Memory B cell (primary cell): ENCODE measurements around the gene RERE.

Experiments
- ATAC-seq: fragments of 150-1000 bp; cut with Tn5 transposase; 2 replicates; pipeline ENCODE4 v1.10.0; 2021; ENCODE audit warnings: low read depth, mild to moderate bottlenecking, moderate library complexity
- DNase-seq, 2 donors: peaks; one replicate each; pipeline ENCODE4 v3.0.0; 2022; ENCODE audit warnings: low spot score in 2 of 2
- H3K27ac Mint-ChIP-seq: one replicate; pipeline ENCODE4 v1.8.0; 2022; ENCODE audit warnings: mild to moderate bottlenecking, moderate library complexity, mixed read lengths
- H3K27me3 Mint-ChIP-seq: one replicate; pipeline ENCODE4 v1.8.0; 2022; ENCODE audit warnings: mixed read lengths
- H3K36me3 Mint-ChIP-seq: one replicate; pipeline ENCODE4 v1.8.0; 2022; ENCODE audit warnings: mild to moderate bottlenecking, mixed read lengths
- H3K4me1 Mint-ChIP-seq: one replicate; pipeline ENCODE4 v1.8.0; 2022; ENCODE audit warnings: mixed read lengths
- H3K4me3 Mint-ChIP-seq: one replicate; pipeline ENCODE4 v1.8.0; 2022; ENCODE audit warnings: mild to moderate bottlenecking, moderate library complexity, mixed read lengths
- H3K9me3 Mint-ChIP-seq: one replicate; pipeline ENCODE4 v1.8.0; 2022; ENCODE audit warnings: mixed read lengths

The RERE gene

DNA sequence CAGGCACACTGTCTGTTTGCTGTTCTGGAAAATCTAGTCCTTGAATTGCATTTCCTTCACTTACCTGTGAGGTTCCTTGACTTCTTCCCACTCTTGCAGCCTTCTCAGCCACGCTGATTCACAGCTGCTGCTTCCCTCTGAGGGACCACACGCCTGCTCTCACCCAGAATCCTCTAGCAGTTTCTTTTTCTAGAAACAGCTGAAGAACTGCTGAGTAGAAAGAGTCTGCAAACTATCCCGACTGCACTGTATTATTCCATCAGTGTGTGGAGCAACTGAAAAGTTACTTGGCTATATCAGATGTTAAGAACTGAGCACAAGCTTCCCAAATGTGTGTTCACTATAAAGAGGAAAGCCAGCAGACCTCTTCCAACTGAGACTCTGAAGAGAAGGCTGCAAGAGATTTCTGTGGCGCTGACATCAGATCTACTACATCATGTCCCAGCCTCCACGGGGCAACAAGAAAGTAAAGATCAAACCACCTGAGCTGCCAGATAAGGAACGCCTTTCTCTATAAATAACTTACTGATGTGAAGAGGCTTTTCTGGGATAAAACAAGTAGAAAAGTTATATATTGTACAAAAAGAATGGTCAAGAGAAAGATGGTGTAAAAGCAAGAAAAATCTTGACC lies 226.6 kb downstream of the RERE start:
- no peaks in the 10 kb centered on the region for H3K9me3 Mint-ChIP-seq
- peak overlapping the region; percentile 48 for H3K27ac Mint-ChIP-seq
- no peak overlapping the region for H3K4me3 Mint-ChIP-seq
- peaks cover 13% of the 10 kb centered on the region for H3K36me3 Mint-ChIP-seq
- peaks cover 32% of the 10 kb centered on the region for H3K4me1 Mint-ChIP-seq
- DNase-seq (no peak), ATAC-seq (no peak)
- no peaks in the 10 kb centered on the region for H3K27me3 Mint-ChIP-seq

DNA sequence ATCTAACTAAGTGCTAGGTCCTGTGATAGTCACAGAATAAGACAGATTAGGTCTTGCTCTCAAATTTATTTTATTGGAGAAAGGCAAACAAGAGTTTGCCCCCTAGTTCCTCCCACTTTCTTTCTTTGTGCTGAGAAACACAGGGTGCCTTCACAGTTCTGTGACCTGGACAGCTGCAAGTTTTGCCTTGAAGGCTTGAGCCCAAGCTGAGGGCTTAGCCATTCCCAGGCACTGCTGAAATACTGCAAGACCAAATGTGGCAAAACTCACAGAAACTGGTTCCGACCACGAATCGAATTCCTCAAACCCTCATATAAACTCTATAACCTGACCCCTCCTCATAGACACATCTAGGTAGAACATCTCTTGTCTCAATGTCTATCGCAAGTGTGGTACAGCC lies 227.9 kb downstream of the RERE start:
- Mint-ChIP-seq H3K36me3 (peaks cover 13% of the 10 kb centered on the region), H3K4me1 (peaks cover 32% of the 10 kb centered on the region), H3K27me3 (no peaks in the 10 kb centered on the region), H3K9me3 (no peaks in the 10 kb centered on the region), H3K27ac (peak overlapping the region; percentile 25), H3K4me3 (no peak overlapping the region)
- DNase-seq (no peak), ATAC-seq (no peak)

DNA sequence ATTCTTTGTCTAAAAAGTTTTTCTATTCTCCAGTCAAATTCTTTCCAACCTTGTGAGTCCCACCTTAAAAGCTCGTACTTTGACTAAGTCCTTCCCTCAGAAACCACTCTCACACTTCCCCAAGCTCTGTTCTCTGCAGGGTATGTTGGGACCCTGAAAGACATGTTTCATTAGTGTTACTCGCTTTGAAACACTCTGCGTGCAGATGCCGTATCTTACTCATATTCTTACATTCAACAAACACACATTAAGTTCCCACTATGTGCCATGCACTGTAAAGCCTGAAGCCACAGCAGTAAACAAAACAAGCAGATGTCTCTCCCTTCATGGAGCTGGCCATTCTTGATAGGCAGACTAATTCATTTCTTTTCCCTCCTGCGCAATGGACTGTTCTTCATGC lies 229.7 kb downstream of the RERE start:
- Mint-ChIP-seq H3K9me3 (no peaks in the 10 kb centered on the region), H3K4me3 (no peak overlapping the region), H3K27me3 (no peaks in the 10 kb centered on the region), H3K4me1 (peaks cover 32% of the 10 kb centered on the region), H3K36me3 (peaks cover 9% of the 10 kb centered on the region), H3K27ac (peak overlapping the region; percentile 1)
- ATAC-seq (no peak), DNase-seq (no peak)

DNA sequence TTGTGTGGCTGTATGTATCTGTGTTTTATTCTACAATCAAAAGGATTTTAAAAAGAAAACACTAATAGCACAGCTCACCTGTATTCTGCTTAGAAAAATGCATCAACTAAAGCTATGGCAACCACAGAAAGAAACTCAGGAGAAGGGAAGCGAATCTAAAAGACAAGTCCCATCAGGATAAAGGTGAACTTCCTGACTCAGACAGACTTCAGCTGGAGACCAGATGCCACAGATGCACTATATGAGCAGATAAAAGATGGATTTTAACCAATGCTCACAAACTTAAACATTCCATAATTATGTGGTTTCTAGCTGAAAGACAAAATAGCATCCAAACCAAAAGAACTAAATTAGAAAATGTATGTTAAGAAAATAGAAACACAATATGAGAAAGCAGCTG lies 231.0 kb downstream of the RERE start:
- Mint-ChIP-seq H3K4me3 (no peak overlapping the region), H3K9me3 (no peaks in the 10 kb centered on the region), H3K4me1 (peaks cover 25% of the 10 kb centered on the region), H3K27me3 (no peaks in the 10 kb centered on the region), H3K36me3 (peaks cover 7% of the 10 kb centered on the region), H3K27ac (peak overlapping the region; percentile 22)
- no peak for ATAC-seq
- no peak for DNase-seq

DNA sequence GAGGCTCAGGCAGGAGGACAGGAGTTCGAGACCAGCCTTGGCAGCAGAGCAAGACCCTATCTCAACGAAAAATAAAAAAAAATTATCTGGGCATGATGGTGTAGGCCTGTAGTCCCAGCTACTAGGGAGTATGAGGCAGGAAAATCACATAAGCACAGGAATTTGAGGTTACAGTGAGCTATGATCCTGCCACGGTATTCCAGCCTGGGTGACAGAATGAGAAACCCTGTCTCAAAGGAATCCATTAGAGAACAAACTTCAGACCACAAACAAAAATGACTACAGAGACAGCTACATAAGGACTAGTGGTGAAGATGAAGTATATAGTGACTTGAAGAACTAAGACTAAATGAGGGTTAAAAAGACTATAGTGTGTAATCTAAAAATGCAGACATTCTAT lies 233.1 kb downstream of the RERE start:
- Mint-ChIP-seq H3K9me3 (no peaks in the 10 kb centered on the region), H3K36me3 (peaks cover 2% of the 10 kb centered on the region), H3K4me3 (no peak overlapping the region), H3K27me3 (no peaks in the 10 kb centered on the region), H3K27ac (no peak overlapping the region), H3K4me1 (peaks cover 17% of the 10 kb centered on the region)
- DNase-seq (no peak), ATAC-seq (no peak)

DNA sequence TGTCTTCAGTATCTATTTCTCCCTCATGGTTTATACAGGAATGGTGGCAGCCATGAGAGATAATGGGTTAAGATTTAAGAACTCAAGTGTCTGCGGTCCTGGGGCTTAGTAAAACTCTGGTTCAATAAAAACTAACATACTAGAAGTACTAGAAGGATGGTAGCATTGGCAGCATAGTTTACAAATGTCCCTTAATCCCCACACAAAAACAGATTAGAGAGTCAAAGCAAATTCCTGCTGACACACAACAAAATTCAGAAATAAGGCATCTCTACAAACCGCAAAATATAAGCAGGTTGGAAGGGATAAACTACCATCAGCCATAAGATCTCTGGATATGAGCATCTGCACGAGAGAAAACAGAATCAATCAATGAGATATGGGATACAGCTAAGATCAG lies 234.4 kb downstream of the RERE start:
- H3K27me3 Mint-ChIP-seq: no peaks in the 10 kb centered on the region
- peaks cover 15% of the 10 kb centered on the region for H3K4me1 Mint-ChIP-seq
- H3K4me3 Mint-ChIP-seq: no peak overlapping the region
- no peaks in the 10 kb centered on the region for H3K9me3 Mint-ChIP-seq
- no peak overlapping the region for H3K27ac Mint-ChIP-seq
- no peak for DNase-seq
- ATAC-seq: no peak
- peaks cover 2% of the 10 kb centered on the region for H3K36me3 Mint-ChIP-seq

DNA sequence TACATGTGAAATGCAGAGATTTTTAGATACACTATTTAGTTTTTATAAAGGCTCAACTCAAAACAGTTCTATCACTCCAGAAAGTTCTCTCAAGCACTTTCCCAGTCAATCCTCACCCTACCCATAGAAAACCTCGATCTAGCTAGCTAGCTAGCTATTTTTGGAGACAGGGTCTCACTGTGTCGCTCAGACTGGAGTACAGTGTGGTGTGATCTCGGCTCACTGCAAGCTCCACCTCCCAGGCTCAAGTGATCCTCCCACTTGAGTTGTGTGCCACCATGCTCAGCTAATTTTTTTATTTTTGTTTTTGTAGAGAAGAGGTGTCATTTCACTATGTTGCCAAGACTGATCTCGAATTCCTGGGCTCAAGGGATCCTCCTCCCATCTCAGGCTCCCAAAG lies 236.9 kb downstream of the RERE start:
- Mint-ChIP-seq H3K4me1 (no peaks in the 10 kb centered on the region), H3K27ac (no peak overlapping the region), H3K27me3 (no peaks in the 10 kb centered on the region), H3K9me3 (no peaks in the 10 kb centered on the region), H3K36me3 (peaks cover 6% of the 10 kb centered on the region), H3K4me3 (no peak overlapping the region)
- no peak for ATAC-seq
- DNase-seq: no peak

DNA sequence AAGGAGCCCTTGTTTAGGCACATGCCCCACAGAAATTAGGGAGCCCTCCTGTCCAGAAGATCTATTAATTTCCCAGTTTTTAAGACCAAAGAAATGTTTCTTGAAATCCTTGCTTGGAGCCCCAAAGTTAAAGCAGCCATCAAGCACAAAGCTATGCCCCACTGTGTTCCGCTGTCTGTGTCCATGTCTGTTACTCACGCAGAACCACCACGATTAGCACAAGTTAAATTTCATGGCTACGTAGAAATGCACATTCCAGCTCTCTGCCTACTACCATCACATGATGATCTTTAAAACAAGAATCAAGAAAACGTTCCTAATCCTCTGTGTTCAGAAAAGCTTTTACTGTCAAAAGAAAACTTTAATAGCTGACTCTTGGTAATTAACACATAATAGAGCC lies 238.5 kb downstream of the RERE start:
- Mint-ChIP-seq H3K4me1 (no peaks in the 10 kb centered on the region), H3K27ac (no peak overlapping the region), H3K4me3 (no peak overlapping the region), H3K36me3 (peaks cover 6% of the 10 kb centered on the region), H3K27me3 (no peaks in the 10 kb centered on the region), H3K9me3 (no peaks in the 10 kb centered on the region)
- DNase-seq (no peak), ATAC-seq (no peak)

DNA sequence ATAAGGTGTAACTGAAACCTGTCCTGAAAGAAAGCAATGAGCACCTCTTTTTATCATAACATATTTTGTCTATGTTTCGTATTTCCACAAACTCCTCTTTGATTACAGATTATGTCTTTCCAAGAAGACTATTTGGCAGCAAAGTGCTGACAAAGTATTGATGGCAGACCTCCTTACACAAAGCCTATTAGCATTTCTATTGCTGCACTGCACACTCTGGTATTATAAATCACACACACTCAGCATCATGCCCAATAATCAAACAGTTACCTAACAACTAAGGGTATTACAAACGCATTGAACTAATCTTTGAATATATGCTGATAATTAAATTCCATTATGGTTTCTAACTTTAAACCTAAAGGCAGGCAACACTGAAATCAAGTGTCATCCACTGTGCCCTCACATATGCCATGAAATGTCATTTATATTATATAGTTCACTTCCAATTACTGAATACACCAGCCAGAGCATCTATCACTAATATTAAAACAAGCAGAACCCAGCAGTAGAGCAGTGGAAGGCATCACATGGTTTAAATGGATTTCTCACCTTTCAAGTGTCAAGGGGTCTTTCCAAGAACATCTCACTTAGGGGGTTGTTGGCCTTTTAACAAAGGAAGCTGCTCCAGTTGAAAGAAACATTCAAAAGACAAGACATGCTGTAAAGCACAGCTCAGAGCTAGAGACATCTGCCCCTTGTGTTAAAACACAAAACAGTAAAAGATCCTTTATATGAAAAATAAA lies 239.1 kb downstream of the RERE start:
- Mint-ChIP-seq H3K4me1 (no peaks in the 10 kb centered on the region), H3K4me3 (no peak overlapping the region), H3K27ac (no peak overlapping the region), H3K36me3 (peaks cover 6% of the 10 kb centered on the region), H3K27me3 (no peaks in the 10 kb centered on the region), H3K9me3 (no peaks in the 10 kb centered on the region)
- DNase-seq (no peak), ATAC-seq (no peak)

DNA sequence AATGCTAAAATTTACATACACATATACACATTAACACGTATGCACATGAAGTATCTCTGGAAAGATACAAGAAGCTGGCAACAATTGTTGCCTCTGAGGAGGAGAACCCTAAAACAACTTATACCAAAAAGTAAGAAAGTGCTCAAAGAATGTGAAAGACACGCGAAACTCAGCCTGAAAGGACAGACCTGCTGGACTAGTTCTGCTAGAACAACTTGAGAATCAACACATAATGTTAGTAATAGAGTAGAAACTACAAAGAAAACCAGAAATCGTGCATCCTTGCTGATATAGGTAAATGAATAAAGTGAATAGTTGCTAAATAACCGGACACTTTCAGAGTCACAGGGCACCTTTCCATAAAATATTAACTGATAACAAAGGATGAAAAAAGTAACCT lies 242.5 kb downstream of the RERE start:
- no peak for DNase-seq
- Mint-ChIP-seq H3K27me3 (no peaks in the 10 kb centered on the region), H3K9me3 (no peaks in the 10 kb centered on the region), H3K4me3 (no peak overlapping the region), H3K36me3 (peaks cover 4% of the 10 kb centered on the region), H3K4me1 (peaks cover 5% of the 10 kb centered on the region), H3K27ac (no peak overlapping the region)
- ATAC-seq: no peak

DNA sequence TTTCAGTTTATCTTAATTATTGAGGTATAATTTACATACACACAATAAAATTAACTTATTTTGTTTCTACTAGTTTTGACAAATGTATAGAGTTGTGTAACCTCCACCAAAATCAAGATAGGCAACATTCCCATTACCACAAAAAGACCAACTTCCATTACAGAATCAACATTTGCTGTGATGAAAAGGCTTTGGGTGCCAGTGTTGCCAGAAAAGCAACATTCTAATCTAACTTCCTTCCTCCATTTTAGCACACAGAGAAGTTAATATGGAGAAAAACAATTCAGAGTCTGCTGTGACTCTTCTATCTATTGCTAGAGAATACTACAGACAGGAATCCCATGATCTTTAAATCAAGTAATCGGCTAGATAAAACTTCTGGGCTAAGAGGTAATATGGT lies 245.3 kb downstream of the RERE start:
- no peaks in the 10 kb centered on the region for H3K9me3 Mint-ChIP-seq
- H3K36me3 Mint-ChIP-seq: peaks cover under 1% of the 10 kb centered on the region
- H3K4me1 Mint-ChIP-seq: peaks cover 8% of the 10 kb centered on the region
- ATAC-seq (no peak), DNase-seq (no peak)
- no peak overlapping the region for H3K4me3 Mint-ChIP-seq
- peak overlapping the region; percentile 62 for H3K27ac Mint-ChIP-seq
- H3K27me3 Mint-ChIP-seq: no peaks in the 10 kb centered on the region

DNA sequence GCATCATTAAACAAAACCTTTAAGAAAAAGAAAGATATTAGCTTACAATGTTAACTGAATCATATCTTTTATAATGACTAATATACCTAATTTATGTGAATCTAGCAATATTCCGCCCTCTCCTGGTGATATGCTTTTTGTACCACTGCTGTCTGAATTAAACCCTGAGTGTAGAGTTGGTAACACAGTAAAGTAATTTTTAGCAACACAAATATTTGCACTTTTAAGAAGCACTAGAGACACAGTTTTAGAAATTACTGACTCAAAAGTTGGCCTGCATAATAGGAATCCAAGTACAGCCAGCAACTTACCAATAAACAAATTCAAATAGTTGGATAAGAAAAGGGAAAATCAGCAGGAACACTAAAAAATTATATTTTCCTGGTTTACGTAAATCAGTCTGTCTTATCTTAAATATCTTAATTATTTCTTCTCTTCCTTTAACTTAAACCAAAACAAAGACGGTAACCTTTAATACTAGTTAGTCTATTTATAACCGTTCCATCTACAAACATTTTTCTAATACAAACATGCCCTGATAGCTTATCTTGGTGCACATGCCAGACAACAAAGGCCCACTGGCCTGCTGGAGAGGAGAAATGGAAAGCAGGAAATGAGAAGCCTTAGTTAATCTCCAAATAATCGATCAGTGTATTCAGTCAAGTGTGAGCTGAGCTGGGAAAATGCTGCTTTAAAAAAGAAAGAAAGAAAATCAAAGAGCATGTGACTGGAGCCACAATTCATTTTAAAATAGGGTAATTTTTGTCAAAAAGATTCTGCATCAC lies 246.0 kb downstream of the RERE start:
- no peak overlapping the region for H3K27ac Mint-ChIP-seq
- no peaks in the 10 kb centered on the region for H3K9me3 Mint-ChIP-seq
- H3K27me3 Mint-ChIP-seq: no peaks in the 10 kb centered on the region
- DNase-seq: no peak
- peaks cover 8% of the 10 kb centered on the region for H3K4me1 Mint-ChIP-seq
- ATAC-seq: no peak
- no peak overlapping the region for H3K4me3 Mint-ChIP-seq
- peaks cover 2% of the 10 kb centered on the region for H3K36me3 Mint-ChIP-seq

DNA sequence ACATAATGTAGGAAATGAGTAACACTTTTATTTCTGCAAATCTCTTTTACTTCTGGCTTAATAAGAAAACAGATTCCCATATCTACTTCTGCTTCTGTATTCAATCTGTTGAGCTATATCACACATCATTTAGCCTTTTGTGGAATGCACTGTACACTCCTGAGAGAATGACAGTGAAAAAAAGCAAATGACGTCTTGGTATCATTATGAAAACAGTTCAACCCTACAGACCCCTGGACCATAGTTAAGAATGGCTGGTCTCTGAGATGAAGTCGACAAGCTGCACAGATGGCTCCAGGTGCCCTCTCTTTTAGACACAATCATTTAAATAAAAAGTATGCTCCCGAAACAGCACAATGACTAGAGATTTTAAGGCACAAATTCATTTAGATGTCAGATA lies 247.0 kb downstream of the RERE start:
- Mint-ChIP-seq H3K4me3 (no peak overlapping the region), H3K27me3 (no peaks in the 10 kb centered on the region), H3K27ac (no peak overlapping the region), H3K36me3 (peaks cover 2% of the 10 kb centered on the region), H3K9me3 (no peaks in the 10 kb centered on the region), H3K4me1 (peaks cover 8% of the 10 kb centered on the region)
- ATAC-seq (no peak), DNase-seq (no peak)

DNA sequence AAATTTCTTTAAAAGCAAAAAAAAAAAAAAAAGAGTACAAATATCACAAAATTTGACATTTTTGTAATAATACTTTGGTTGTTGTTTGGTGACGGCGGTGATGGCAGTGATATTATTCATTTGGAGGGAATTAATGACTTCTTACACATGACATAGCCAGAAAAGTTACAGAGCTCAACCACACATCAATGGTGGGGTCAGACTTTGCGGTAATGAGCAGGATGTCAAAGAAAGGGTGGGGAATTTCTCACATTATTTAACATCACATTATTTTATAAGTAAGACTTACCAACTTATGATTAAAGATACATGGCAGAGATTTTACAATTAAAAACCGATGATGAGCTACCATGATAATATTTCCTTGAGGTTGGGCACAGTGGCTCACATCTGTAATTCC lies 248.2 kb downstream of the RERE start:
- no peaks in the 10 kb centered on the region for H3K27me3 Mint-ChIP-seq
- no peak for ATAC-seq
- no peaks in the 10 kb centered on the region for H3K9me3 Mint-ChIP-seq
- DNase-seq: no peak
- H3K27ac Mint-ChIP-seq: no peak overlapping the region
- peaks cover 13% of the 10 kb centered on the region for H3K4me1 Mint-ChIP-seq
- no peak overlapping the region for H3K4me3 Mint-ChIP-seq
- peaks cover 2% of the 10 kb centered on the region for H3K36me3 Mint-ChIP-seq
